ENCODE data around the gene ERGIC1. TPM values are rescaled to one million over a fixed set of nuclear protein-coding genes. Genes with fewer than 3 reads are reported as not detected.

The ERGIC1 gene
- total and polyA plus RNA-seq, 2 of the 8 experiments (the other 6 are each of a cell fraction or from before 2014, with no cell fraction given) = 95.3 to 106 TPM

DNA sequence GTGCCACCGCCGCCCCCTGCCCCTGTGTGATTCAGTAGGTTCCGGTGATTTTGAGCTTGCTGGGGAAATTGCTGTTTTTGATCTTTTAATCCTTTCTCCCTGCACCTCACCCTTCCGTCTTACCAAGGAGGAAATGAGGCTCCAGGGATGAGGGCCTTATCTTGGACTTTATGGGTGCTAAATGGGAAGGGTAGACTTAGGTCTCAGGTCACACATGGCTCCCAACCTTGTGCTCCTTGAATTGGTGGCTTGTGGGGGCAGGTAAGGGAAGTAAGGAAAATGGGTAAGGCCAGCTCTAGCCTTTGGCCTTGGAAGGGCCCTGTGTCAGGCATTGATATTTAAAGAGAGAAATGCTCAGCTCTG, 1.9 kb downstream of the ERGIC1 start (continued):
- TF ChIP-seq MAFK (IDR thresholded peaks at IDR 0.05; ENCODE audit: low read depth, low read length) = no peak
- TF ChIP-seq EP300 (IDR thresholded peaks at IDR 0.05; ENCODE audit: borderline replicate concordance in 1 of 2, low read depth in 2 of 2, low read length in 2 of 2) = no peak
- no peak for TF ChIP-seq NRF1 (IDR thresholded peaks at IDR 0.05; ENCODE audit: low read depth, low read length)
- TF ChIP-seq CHD1 (IDR thresholded peaks at IDR 0.05; ENCODE audit: low read depth, low read length) = no peak
